ENCODE data around the gene FERMT2. TPM values are rescaled to one million over a fixed set of nuclear protein-coding genes. Genes with fewer than 3 reads are reported as not detected.

The FERMT2 gene
- total RNA-seq, 1 donor from 2014 or later: 82.5 TPM

DNA sequence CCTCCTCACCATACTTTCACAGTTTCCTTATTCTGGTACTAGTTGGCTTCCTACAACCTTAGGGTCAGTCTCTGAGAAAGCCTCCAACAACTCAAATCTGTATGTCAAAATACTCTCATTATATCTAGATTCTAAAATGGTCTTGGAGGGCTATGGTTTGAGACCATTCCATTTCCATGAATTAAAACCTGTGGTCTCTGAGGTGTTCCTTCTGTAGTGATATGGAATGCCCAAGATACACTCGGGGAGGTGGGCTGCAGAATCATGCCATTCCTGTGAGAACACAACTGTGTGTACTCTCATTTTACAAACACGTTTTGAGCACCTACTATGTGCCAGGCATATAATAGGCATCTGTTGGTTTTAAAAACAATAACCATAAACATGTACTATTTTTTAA lies 74.0 kb downstream of the FERMT2 start:
- no peak overlapping the region for H3K27ac Mint-ChIP-seq
- H3K4me1 Mint-ChIP-seq (ENCODE audit: unreplicated experiment): no peaks in the 10 kb centered on the region
- H3K4me3 Mint-ChIP-seq: no peak overlapping the region
- no peaks in the 10 kb centered on the region for H3K9me3 Mint-ChIP-seq
- H3K27me3 Mint-ChIP-seq: no peaks in the 10 kb centered on the region
- no peak for DNase-seq (ENCODE audit: extremely low spot score, unreplicated experiment)
- H3K36me3 Mint-ChIP-seq: peaks cover 40% of the 10 kb centered on the region
- TF ChIP-seq, protein P1, sequence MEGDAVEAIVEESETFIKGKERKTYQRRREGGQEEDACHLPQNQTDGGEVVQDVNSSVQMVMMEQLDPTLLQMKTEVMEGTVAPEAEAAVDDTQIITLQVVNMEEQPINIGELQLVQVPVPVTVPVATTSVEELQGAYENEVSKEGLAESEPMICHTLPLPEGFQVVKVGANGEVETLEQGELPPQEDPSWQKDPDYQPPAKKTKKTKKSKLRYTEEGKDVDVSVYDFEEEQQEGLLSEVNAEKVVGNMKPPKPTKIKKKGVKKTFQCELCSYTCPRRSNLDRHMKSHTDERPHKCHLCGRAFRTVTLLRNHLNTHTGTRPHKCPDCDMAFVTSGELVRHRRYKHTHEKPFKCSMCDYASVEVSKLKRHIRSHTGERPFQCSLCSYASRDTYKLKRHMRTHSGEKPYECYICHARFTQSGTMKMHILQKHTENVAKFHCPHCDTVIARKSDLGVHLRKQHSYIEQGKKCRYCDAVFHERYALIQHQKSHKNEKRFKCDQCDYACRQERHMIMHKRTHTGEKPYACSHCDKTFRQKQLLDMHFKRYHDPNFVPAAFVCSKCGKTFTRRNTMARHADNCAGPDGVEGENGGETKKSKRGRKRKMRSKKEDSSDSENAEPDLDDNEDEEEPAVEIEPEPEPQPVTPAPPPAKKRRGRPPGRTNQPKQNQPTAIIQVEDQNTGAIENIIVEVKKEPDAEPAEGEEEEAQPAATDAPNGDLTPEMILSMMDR (conservative IDR thresholded peaks at IDR 0.05): no peak

DNA sequence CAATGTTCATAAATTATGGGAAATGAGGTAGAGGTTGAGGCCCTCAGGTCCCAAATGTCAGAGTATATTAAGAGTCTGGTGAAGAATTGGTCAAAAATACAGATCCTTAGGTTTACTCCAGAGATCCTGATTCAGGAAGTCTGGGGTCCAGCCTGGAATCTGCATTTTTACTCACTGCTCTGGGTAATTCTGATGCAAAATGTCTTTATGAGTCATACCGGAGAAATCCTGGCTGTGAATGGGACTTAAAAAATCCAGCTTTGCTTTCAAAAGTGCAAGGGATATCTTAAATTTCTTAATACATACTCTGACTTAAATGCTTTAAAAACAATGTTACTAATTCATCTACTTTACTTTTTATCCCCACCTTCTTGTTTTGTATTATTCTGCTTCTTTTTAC lies 74.5 kb downstream of the FERMT2 start:
- Mint-ChIP-seq H3K9me3 (no peaks in the 10 kb centered on the region), H3K4me3 (no peak overlapping the region), H3K36me3 (peaks cover 41% of the 10 kb centered on the region), H3K4me1 (ENCODE audit: unreplicated experiment) (no peaks in the 10 kb centered on the region), H3K27me3 (no peaks in the 10 kb centered on the region), H3K27ac (no peak overlapping the region)
- no peak for DNase-seq (ENCODE audit: extremely low spot score, unreplicated experiment)
- TF ChIP-seq, protein P1 (conservative IDR thresholded peaks at IDR 0.05): no peak

DNA sequence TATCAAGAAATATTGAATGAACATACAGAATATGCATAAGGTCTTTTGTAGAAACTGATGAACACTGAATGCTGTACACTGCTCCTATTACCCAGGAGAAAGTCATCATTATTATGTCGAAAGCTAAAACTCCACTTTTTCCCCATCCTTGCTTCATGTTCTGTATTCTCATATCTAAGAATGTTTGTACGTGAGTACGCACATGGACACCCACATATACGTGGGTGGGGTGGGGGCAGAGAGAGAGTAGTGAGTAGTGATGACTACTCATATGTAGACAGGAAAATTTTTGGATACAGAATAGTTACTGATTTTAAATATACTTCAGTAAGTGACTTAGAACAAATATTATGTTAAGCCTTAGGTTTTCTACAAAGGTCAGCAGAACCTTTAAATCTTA lies 75.1 kb downstream of the FERMT2 start:
- Mint-ChIP-seq H3K4me3 (no peak overlapping the region), H3K9me3 (no peaks in the 10 kb centered on the region), H3K4me1 (ENCODE audit: unreplicated experiment) (no peaks in the 10 kb centered on the region), H3K36me3 (peaks cover 40% of the 10 kb centered on the region), H3K27ac (no peak overlapping the region), H3K27me3 (no peaks in the 10 kb centered on the region)
- TF ChIP-seq, protein P1 (conservative IDR thresholded peaks at IDR 0.05): no peak
- DNase-seq (ENCODE audit: extremely low spot score, unreplicated experiment): no peak

DNA sequence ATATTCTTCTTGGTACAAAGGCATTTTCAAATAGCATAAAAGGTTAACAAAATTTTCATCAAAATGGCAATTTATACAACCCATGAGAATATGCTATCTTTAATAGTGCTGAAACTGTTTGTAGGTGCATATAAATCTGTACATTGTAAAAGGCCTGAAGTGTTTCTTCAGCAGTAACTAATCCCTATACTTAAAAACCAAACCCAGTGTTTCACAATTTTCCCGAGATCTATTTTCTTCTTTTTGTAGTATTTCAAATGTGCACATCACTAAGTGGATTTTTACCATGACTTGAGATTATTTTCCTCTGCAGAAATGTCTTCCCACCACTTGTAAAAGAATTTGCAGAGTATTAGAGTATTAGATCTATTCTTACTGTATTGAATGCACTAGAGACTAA lies 76.5 kb downstream of the FERMT2 start:
- H3K27ac Mint-ChIP-seq: no peak overlapping the region
- no peaks in the 10 kb centered on the region for H3K27me3 Mint-ChIP-seq
- TF ChIP-seq, protein P1 (conservative IDR thresholded peaks at IDR 0.05): no peak
- no peak for DNase-seq (ENCODE audit: extremely low spot score, unreplicated experiment)
- no peaks in the 10 kb centered on the region for H3K4me1 Mint-ChIP-seq (ENCODE audit: unreplicated experiment)
- no peaks in the 10 kb centered on the region for H3K9me3 Mint-ChIP-seq
- H3K4me3 Mint-ChIP-seq: no peak overlapping the region
- peaks cover 37% of the 10 kb centered on the region for H3K36me3 Mint-ChIP-seq

DNA sequence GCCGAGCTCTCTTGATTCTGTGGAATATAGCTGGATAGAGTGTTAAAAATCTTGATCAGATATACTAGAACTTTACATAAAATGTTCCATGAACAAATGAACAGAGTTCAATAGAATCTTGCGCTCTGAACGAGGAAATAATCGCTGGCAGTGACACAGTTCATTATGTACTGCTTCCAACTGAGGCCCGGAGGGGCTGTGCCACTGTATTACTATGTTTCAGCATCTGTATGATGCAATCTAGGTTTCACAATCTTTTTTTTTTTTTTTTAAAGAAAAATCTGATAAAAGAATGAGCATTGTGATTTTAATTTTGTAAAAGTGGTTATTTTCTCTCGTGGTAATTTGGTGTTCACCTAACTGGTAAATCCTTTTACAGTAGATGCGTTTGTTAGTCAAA lies 77.2 kb downstream of the FERMT2 start:
- H3K36me3 Mint-ChIP-seq: peaks cover 37% of the 10 kb centered on the region
- H3K27me3 Mint-ChIP-seq: no peaks in the 10 kb centered on the region
- TF ChIP-seq, protein P1 (conservative IDR thresholded peaks at IDR 0.05): no peak
- no peaks in the 10 kb centered on the region for H3K9me3 Mint-ChIP-seq
- H3K27ac Mint-ChIP-seq: peak overlapping the region; percentile 19
- no peaks in the 10 kb centered on the region for H3K4me1 Mint-ChIP-seq (ENCODE audit: unreplicated experiment)
- no peak for DNase-seq (ENCODE audit: extremely low spot score, unreplicated experiment)
- no peak overlapping the region for H3K4me3 Mint-ChIP-seq

DNA sequence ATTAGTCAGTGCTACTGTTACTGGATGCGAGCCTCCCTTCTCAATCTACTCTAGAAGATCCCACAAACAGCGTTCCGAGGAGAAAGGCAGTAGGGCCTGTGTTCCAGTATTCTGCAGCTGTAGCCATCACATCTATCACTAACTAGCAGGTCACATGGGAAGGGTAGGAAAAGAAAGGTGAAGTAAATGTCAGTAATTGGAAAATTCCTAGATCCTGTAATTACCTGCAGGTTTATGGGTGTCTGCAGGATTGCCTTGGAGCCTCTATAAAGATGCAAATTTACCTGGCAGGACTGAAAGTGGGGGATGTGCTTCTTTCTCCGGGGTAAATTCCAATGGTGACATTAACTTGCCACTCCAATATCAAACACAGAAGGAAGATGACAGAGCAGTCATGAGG lies 77.8 kb downstream of the FERMT2 start:
- Mint-ChIP-seq H3K27me3 (no peaks in the 10 kb centered on the region), H3K27ac (peak overlapping the region; percentile 19), H3K36me3 (peaks cover 37% of the 10 kb centered on the region), H3K9me3 (no peaks in the 10 kb centered on the region), H3K4me1 (ENCODE audit: unreplicated experiment) (no peaks in the 10 kb centered on the region), H3K4me3 (no peak overlapping the region)
- TF ChIP-seq, protein P1 (conservative IDR thresholded peaks at IDR 0.05): no peak
- DNase-seq (ENCODE audit: extremely low spot score, unreplicated experiment): no peak
